Thyroid gland (tissue), 4 donors: ENCODE measurements around the gene ASF1B.

Experiments
- CTCF ChIP-seq, 6 experiments: fragments of 200-600 bp in 3 of 6; fragments of 450-650 bp in 3 of 6; sonication (generic) in 3 of 6; IDR thresholded peaks; one replicate each; pipeline ENCODE4 v1.5.1; 2016 to 2019; ENCODE audit warnings: antibody characterized with exemption in 6 of 6, mild to moderate bottlenecking in 2 of 6, inconsistent platforms in 1 of 6, moderate library complexity in 1 of 6
- POLR2A ChIP-seq, 2 donors: fragments of 450-650 bp; IDR thresholded peaks; one replicate each; pipeline ENCODE4 v1.6.1; 2017; ENCODE audit warnings: antibody characterized with exemption in 2 of 2, mild to moderate bottlenecking in 2 of 2, moderate library complexity in 1 of 2

- TF ChIP-seq CTCF (IDR thresholded peaks at IDR 0.05) (no peak), POLR2A (IDR thresholded peaks at IDR 0.05) (no peak)
Observed at GRCh38 chr19:14156971-14157717, 20.8 kb upstream of the ASF1B start.
